HG02884 (cell line): ENCODE data around the gene FCRL3.
"Not testable (repeated sequence)": the region's sequence is repeated elsewhere in the genome, so short reads cannot be mapped to it uniquely, and the experiment has no call there.

Experiments used
- ATAC-seq: cut with Tn5 transposase; IDR thresholded peaks from one replicate; pipeline ENCODE4 v1.9.1; 2021; ENCODE audit warnings: mild to moderate bottlenecking, moderate library complexity; ENCODE audit not compliant: unreplicated experiment

Gene FCRL3, protein sequence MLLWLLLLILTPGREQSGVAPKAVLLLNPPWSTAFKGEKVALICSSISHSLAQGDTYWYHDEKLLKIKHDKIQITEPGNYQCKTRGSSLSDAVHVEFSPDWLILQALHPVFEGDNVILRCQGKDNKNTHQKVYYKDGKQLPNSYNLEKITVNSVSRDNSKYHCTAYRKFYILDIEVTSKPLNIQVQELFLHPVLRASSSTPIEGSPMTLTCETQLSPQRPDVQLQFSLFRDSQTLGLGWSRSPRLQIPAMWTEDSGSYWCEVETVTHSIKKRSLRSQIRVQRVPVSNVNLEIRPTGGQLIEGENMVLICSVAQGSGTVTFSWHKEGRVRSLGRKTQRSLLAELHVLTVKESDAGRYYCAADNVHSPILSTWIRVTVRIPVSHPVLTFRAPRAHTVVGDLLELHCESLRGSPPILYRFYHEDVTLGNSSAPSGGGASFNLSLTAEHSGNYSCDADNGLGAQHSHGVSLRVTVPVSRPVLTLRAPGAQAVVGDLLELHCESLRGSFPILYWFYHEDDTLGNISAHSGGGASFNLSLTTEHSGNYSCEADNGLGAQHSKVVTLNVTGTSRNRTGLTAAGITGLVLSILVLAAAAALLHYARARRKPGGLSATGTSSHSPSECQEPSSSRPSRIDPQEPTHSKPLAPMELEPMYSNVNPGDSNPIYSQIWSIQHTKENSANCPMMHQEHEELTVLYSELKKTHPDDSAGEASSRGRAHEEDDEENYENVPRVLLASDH

DNA sequence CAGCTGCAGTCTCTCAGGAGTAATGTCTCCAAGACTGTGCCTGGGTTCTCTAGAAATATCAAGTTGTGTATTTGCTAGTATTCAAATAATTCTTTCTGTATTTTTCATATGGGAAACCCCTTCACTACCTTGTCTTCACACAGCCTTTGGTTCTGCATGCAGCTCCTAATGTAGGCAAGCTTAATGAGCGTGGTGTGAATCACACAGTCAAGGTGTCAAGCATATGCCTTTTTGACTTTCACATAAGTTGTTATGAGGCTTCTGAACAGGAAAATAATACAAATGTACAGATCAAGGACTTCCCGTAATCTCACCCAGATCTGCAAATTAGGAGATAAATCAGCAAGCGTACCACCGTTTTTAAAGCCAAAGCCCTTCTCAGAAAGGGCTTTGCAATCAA is at the start of gene FCRL3:
FCRL3 (minus strand) TSS at position 38 of the 400 bp plus-strand sequence. CDS start 280 bp downstream, outside the sequence.
- ATAC-seq = no peak

GRCh38 chr1:157748262-157748817 is 47.8 kb upstream of the FCRL3 start:
- no peak for ATAC-seq

DNA sequence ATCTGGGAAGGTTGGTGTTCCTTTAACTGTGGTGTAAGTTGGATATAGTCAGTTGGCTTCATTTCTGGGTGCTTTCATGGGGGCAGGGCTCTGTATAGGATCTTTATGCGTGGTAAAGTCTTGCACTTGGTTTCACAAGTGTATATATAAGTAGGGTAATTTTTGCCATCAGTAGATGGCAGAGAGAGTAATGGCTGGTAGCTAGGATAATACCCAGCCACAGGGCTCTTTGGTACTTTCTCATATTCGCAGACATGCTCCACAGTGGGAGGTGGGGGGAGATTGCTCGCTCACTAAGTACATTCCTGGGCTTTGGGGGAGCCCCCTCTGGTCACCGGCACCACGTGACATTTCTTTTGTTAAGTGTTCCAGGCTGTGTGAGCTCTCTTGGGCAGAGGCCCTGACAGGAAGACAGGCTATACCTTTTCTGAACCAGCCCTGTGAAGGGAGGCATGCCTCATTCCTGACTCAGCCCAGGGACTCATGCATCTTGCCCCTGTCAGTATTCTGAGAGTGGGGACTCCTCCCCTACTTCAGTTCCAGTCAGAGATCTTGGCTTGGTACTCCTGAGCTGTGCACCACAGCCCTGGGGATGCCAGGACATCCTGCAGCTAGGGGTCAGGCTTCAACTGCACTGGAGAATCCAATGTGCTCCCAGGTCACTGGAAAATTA is 38.8 kb upstream of the FCRL3 start:
- ATAC-seq = no peak

- ATAC-seq = not testable (repeated sequence)
Observed at GRCh38 chr1:157735991-157736390, 35.4 kb upstream of the FCRL3 start.

- ATAC-seq = no peak
Observed at GRCh38 chr1:157734321-157734720, 33.8 kb upstream of the FCRL3 start.

- peak; percentile 62 for ATAC-seq
Observed at GRCh38 chr1:157732755-157733154, 32.2 kb upstream of the FCRL3 start.

- ATAC-seq = no peak
Observed at GRCh38 chr1:157725221-157725577, 24.6 kb upstream of the FCRL3 start.

GRCh38 chr1:157724537-157725220 is 24.1 kb upstream of the FCRL3 start:
- ATAC-seq = no peak

- ATAC-seq = no peak
Observed at GRCh38 chr1:157723157-157723556, 22.6 kb upstream of the FCRL3 start.

DNA sequence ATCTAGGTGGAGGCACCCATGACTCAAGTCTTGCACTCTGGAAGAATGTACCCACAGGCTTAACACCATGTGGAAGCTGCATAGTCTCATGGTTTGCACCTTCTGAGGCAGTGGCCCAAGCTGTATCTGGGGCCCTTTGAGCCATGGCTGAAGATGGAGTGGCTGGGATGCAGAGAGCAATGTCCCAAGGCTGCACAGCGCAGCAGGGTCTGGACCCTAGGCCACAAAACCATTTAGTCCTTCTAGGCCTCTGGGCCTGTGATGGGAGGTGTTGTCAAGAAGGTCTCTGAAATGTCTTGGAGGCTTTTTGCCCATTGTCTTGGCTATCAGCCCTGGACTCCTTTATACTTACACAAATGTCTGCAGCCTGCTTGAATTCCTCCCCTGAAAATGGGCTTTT is 21.4 kb upstream of the FCRL3 start:
- ATAC-seq = no peak

- ATAC-seq = no peak
Observed at GRCh38 chr1:157715736-157716135, 15.2 kb upstream of the FCRL3 start.

DNA sequence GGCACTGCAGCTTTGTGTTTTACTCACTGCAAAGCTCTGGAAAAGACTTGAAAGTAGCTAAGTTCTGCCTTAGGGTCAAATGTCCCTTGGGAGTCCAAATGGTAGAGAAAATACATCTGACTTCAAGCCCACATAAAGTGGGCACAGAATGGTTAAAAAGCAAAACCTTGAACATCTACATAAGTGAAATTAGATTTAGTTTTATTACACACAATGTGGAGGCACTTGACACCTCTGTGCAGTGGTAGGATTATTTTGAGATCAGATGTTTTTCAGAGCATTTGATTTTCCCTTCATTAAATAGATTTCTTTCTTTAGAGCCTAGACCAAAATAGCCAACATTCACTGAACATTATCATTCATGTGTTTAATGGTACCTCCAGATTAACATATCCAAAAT is 11.2 kb upstream of the FCRL3 start:
- no peak for ATAC-seq

GRCh38 chr1:157704878-157705277 is 4.3 kb upstream of the FCRL3 start:
- ATAC-seq = no peak

- ATAC-seq = no peak
Observed at GRCh38 chr1:157703981-157704380, 3.4 kb upstream of the FCRL3 start.

GRCh38 chr1:157702308-157702825 is 1.8 kb upstream of the FCRL3 start:
- ATAC-seq = no peak

DNA sequence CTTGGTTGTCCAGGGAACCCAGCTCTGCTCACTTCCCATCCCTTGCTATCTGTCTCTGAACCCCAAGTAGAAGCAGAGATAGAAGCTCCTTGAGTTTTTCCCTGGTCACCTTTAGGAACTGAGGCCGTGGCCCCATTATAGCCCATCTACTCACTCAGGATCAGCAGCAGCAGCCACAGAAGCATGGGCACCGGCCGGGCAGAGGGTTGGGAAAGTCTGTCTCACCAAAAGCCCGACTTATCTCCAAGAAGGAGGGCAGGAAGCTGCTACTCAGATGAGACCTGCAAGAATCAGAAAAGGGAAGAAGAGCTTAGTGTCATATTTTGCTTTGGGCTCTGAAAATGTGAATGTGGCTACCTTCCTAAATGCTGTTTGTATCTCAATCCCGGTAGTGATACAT is 264 bp downstream of the FCRL3 start:
- no peak for ATAC-seq

GRCh38 chr1:157697781-157698569 is 2.6 kb downstream of the FCRL3 start:
- no peak for ATAC-seq

DNA sequence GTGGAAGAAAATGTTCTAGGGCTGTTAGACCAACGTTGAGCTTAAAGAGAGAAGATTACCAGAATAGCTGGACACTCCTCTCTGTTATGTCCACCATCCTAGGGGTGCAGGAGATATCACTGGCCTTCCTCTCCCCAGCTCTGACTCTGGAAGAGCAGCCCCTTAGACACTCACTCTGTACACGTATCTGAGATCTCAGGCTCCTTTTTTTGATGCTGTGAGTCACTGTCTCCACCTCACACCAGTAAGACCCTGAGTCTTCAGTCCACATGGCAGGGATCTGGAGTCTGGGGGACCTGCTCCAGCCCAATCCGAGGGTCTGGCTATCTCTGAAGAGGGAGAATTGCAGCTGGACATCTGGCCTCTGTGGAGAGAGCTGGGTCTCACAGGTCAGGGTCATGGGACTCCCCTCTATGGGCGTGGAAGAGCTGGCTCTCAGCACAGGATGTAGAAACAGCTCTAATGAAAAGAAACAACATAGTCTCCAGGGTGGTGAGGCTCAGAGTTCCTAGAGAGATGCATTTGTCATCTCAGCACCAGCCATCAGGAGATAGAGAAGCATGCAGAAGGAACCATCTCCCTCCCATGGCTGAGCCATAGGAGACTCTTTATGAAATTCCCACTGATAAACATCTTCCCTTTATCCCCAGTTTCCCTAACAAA is 3.5 kb downstream of the FCRL3 start:
- no peak for ATAC-seq

DNA sequence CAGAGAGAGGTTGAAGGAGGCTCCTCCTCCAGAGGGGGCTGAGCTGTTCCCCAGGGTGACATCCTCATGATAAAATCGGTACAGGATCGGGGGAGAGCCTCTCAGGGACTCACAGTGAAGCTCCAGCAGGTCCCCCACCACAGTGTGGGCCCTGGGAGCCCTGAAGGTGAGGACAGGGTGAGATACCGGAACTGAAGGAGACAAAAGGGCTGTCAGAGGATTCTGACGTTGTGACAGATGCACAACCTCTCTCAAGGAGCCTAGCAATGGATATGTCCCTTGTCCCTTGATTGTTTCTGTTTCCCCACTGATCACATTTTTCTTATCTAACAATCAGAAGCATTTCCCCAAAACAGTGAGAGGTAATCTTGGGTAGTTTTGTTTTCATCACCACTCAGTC is 5.2 kb downstream of the FCRL3 start:
- ATAC-seq = no peak
